DMS114 treated with DMSO at 0.1 percent for 48 hours (cell line): ENCODE results near the gene CTU2.

Experiments
- DNase-seq: peaks from one replicate; lab custom pipeline; 2025; ENCODE audit not compliant: unreplicated experiment; lab: John Stamatoyannopoulos, UW

CTU2 gene

GRCh38 chr16:88696441-88696840, 9.9 kb upstream of the CTU2 start:
- no peak for DNase-seq

- no peak for DNase-seq
Measured at GRCh38 chr16:88697116-88697830, 9.0 kb upstream of the CTU2 start.

DNA sequence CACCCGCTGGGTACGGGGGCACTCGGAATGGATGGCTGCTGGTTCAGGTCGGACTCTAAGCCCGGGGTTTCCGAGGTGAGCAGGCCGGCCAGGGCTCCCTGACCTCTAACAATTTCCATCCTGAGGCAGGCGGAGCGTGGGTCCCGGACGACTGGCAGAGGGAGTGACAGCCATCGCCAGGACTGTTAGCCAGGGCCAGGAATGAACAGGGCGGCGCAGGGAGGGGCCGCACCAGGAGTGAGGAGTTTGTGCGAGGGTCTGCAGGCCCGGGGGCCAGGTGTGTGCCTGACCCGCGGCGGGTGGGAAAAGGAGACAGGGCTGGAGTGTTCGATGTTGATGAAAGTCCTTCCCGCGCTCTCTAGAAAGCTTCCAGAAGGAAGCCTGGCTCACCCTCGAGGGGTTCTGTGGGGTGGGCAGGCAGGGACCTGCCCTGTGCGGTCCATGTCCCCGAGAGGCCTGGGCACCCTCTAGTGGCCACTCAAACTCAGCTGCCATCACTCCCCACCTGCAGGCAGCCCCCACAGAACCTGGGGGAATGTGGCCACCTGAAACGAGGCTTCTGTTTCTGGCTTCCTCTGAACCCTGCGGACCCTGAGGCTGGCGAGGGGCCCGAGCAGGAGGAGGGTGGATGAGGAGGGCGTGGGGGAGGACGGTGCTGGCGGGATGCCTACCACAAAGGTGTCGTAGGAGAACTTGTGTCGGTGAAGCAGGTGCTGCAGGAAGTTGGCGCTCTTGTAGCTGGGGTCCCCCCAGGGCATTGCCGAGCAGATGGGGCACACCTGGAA, 8.3 kb upstream of the CTU2 start:
- no peak for DNase-seq

GRCh38 chr16:88698646-88699045, 7.7 kb upstream of the CTU2 start:
- no peak for DNase-seq

GRCh38 chr16:88699180-88699579, 7.1 kb upstream of the CTU2 start:
- DNase-seq: no peak

- no peak for DNase-seq
Measured at GRCh38 chr16:88700322-88700635, 6.0 kb upstream of the CTU2 start.

DNA sequence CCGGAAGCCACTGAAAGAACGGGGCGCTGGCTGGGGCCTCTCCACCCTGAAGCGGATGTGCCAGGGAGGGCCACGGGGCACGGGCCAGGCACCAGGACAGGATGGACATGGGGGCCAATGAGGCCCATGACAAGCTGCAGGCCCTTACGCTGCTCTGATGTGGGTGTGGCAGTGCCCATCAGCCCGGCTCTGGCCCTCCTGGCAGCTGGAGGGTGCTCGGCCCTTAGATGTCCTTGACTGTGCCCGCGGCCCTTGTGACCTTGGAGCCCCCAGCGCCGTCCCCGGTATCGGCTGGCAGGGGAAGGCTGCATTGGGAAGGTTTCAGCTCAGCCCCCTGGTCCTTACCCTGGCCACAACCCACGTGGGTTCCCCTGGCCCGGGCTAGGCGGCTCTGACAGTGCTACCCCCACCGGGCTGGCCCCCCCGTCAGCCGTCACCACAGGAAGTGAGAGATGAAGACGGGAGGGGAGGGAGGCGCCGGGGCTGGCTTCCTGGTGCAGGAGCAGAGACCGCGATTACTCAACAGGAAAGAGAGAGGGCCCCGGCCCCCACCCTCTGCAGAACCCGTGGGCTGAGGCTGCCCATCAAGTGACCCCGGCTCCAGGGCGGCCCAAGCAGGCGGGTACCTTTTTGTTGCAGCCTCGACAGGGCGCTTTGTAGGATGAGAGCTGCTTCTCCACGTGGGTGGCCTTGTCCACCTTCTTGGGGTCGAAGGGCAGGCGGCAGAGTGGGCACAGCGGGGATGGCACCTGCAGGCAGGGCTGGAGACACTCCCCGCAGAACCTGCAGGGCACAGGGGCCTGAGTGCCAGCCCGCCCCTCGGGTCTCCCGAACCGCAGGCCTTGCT, 5.4 kb upstream of the CTU2 start:
- no peak for DNase-seq

GRCh38 chr16:88701581-88702370, 4.5 kb upstream of the CTU2 start:
- no peak for DNase-seq

GRCh38 chr16:88702371-88703210, 3.7 kb upstream of the CTU2 start:
- DNase-seq: no peak

GRCh38 chr16:88703486-88704309, 2.6 kb upstream of the CTU2 start:
- no peak for DNase-seq

GRCh38 chr16:88705076-88705684, 1.1 kb upstream of the CTU2 start:
- no peak for DNase-seq

DNA sequence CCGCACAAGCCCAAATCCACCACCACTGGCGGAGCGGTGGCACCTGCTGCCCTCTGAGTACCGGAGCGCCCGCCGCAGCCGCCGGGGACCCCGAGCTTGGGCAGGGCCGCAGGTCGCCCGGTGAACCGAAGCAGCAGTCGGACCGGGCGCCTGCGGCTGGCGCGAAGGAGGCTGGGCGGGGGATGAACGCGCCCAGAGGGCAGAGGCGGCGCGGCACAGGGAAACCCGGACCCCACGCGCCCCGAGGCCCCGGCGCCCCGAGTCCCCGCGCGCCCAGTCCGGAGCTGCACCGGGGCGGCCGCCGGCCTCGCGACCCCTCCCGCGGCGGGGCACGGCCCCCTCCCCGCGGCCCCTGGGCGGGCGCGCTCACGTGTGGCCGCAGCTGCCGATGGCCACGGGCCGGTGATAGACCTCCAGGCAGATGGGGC, 488 bp upstream of the CTU2 start:
- no peak for DNase-seq

GRCh38 chr16:88706965-88707826, 893 bp downstream of the CTU2 start:
- no peak for DNase-seq

DNA sequence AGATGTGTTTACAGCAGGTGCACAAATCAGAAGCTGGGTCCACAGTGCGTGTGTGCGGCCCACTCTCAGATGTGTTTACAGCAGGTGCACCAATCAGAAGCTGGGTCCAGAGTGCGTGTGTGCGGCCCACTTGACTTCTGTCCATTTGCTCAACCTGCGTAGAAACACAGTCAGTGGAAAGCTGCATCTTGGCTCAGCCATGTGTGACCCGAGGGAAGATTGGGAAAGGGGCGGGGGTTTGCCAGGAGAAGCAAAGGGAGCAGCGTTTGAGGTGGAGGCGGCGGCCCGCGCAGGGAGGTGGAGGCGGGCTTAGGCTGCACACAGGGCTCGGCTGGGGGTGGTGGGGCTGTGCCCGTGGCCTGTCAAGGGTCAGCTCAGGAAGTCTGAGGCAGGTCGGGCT, 4.3 kb downstream of the CTU2 start:
- DNase-seq: no peak

- DNase-seq: no peak
Measured at GRCh38 chr16:88711750-88712340, 5.5 kb downstream of the CTU2 start.

DNA sequence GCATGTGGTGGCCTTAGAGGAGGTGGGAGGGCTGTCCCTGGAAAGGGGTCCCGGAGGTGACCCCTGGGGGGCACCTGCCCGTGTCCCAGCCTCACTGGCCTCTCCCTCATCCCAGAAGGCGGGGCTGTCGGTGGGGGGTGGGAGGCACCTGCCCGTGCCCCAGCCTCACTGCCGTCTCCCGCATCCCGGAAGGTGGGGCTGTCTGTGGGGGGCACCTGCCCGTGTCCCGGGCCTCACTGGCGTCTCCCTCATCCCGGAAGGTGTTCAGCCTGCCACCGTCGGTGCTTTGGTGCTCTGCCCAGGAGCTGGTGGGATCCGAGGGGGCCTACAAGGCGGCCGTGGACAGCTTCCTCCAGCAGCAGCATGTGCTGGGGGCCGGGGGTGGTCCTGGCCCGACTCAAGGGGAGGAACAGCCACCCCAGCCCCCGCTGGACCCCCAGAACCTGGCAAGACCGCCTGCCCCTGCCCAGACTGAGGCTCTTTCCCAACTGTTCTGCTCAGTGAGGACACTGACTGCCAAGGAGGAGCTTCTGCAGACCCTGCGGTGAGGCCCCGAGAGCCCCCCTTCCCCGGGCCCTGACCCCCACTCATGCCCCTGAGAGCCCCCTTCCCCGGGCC, 6.2 kb downstream of the CTU2 start:
- DNase-seq: no peak

- DNase-seq: no peak
Measured at GRCh38 chr16:88713054-88713453, 6.8 kb downstream of the CTU2 start.
